ENCODE results near the gene CHCHD2.
"Not testable (repeated sequence)": the region's sequence is repeated elsewhere in the genome, so short reads cannot be mapped to it uniquely, and the experiment has no call there.

Gene CHCHD2

DNA sequence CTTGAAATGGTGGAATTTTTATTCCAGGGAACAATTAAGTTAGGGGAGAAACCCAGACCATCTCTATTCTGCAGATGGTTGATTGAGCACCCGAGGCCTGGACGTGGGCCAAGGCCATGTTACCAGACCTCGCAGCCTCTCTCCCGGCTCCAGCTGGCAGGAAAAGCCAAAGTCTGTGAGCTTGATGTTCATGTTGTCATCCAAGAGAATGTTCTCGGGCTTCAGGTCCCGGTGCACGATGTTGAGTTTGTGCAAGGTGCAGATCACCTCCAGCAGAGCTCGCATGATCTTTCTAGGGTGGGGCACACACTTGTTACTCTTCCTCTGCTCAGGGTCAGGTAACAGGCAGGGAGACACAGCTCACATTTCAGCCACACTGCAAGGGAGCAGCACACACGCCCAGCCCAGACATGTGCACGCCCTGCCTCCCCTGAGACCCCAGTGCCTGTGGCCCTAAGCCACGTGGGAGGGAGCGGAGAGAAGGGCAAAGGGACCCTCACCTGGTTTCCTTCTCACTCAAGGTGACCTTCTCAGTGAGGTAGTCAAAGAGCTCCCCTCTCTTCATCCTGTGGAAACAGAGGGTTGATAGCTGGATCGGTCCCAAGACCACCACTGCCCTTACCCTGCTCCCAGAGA, 23.0 kb downstream of the CHCHD2 start:
- in situ Hi-C loops (cut with MboI; ENCODE audit: low sequenced_read_pairs) = no loop called here

DNA sequence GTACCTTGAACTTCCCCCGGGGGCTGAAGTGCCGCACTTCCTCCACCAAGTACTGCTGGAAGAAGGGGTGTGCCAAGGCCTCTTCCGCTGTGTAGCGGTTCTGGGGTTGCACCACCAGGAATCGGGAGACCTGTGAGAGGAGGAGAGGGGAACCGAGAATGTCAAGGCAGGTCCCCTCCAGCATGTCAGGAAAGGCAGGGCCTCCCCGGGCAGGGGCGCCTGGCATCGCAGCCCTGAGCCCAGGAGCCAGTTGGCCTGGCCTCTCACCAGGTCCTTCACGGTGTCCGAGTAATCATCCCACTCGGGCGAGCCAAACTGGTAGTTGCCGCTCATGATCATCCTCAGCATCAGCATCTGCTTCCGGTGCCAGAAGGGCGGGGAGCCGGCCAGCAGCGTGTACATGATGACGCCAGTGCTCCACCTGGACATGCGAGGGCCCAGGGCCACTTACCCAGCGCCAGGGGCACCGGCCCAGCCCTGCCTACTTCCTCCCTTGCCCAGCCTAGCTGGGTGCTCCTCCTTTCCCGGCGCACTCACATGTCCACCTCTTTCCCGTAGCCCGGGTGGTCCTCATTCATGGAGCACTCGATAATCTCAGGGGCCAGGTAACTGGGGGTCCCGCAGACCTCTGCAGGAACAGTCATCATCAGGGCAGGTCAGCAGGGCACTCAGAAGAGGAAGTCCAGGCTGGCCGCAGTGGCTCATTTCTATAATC, 24.5 kb downstream of the CHCHD2 start:
- in situ Hi-C loops (cut with MboI; ENCODE audit: low sequenced_read_pairs) = no loop called here

DNA sequence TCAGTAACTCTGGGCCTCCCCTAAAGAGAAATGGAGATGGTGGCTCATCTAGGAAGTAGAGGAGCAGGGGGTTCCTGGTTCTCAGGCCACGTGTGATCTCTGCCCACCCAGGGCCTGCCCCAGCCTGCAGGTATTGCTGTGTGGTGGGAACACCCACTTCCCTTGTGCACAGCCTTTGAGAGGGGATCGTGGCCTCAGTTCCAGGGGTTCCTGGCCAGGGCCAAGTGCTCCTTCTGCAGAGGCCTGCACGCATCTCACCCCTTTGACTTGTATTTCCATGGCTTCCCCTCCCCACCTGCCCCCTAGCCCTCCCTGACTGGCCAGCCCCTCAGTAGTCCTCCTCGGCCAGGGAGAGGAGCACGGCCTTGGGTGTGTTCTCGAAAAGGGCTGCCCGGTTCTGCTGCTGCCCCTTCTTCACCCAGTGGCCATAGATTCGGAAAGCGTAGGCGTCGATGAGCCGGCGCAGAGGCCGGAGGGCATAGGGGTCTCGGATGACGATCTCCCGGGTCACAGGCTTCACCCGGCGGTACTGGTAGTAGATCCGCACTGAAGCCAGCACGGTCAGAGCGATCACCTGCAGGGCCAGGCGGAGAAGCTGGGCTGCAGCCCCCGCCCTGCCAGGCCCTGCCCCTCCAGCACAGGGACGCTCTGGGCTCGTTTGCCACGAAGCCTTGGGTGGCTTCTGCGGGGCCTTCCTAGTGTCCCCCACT, 25.4 kb downstream of the CHCHD2 start:
- in situ Hi-C loops (cut with MboI; ENCODE audit: low sequenced_read_pairs) = not testable (repeated sequence)

DNA sequence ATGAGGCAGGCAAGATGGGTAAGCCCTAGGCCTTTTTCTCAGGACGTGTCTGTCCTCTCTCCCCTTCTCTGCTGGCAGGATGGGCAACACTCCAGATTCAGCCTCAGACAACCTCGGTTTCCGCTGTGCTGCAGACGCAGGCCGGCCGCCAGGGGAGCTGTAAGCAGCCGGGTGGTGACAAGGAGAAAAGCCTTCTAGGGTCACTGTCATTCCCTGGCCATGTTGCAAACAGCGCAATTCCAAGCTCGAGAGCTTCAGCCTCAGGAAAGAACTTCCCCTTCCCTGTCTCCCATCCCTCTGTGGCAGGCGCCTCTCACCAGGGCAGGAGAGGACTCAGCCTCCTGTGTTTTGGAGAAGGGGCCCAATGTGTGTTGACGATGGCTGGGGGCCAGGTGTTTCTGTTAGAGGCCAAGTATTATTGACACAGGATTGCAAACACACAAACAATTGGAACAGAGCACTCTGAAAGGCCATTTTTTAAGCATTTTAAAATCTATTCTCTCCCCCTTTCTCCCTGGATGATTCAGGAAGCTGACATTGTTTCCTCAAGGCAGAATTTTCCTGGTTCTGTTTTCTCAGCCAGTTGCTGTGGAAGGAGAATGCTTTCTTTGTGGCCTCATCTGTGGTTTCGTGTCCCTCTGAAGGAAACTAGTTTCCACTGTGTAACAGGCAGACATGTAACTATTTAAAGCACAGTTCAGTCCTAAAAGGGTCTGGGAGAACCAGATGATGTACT, 26.7 kb downstream of the CHCHD2 start:
- in situ Hi-C loops (cut with MboI; ENCODE audit: low sequenced_read_pairs) = no loop called here

DNA sequence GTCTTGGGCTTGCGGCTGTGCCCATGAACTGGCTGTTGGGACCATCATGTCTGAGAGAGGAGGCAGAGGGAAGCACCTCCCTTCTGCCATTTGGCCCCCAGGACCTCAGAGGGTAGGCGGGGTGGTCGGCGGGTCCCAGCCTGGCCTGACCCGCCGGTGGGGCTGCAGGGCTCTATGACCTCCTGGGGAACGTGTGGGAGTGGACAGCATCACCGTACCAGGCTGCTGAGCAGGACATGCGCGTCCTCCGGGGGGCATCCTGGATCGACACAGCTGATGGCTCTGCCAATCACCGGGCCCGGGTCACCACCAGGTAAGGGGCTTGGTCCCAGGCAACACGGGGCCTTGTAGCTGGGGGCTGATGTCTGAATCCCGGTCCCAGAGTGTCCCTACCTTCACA, 28.1 kb downstream of the CHCHD2 start:
- in situ Hi-C loops (cut with MboI; ENCODE audit: low sequenced_read_pairs) = no loop called here

DNA sequence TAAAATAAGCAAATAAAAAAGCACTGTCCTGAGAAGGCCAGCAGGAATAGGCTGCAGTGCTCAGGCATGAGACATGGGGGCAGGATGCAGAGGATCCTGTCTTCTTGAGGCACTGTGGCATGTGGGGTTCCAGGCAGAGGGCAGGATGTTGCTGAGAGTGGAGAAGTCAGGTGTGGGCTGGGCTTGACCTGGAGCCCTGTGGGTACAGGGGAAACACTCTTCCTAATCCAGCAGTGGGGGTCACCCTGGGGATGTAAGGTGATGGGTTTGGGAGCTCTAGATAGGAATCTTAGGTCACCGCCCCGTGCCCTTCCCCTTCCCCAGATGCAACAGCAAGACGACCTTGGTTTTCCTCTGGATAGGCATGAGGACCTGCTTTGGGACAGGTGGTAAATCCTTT, 28.6 kb downstream of the CHCHD2 start:
- in situ Hi-C loops (cut with MboI; ENCODE audit: low sequenced_read_pairs) = no loop called here

DNA sequence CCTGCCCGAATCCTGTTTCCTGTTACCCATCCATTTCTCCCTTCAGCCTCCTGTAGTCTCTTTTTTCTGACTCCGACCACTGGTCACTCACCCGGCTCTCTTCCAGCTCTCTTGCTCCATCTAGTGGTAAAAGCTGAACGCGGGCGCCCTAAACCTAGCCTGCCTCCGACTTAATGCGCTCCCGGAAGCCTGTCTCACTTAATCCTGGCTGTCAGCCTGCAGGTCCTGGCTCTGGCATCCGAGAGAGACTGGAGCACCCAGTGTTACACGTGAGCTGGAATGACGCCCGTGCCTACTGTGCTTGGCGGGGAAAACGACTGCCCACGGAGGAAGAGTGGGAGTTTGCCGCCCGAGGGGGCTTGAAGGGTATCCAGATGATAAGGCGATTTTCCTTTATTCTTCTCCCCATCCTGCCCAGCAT, 31.9 kb downstream of the CHCHD2 start:
- in situ Hi-C loops (cut with MboI; ENCODE audit: low sequenced_read_pairs) = no loop called here

DNA sequence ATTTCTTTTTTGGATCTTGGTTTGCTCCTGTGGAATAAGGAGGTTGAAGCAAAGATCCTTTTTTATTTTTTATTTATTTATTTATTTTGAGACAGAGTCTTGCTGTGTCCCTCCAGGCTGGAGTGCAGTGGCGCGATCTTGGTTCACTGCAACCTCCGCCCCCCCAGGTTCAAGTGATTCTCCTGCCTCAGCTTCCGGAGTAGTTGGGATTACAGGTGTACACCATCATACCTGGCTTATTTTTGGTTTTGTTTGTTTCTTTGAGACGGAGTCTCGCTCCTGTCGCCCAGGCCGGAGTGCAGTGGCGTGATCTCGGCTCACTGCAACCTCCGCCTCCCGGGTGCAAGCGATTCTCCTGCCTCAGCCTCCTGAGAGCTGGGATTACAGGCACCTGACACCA, 39.9 kb downstream of the CHCHD2 start:
- in situ Hi-C loops (cut with MboI; ENCODE audit: low sequenced_read_pairs) = not testable (repeated sequence)

DNA sequence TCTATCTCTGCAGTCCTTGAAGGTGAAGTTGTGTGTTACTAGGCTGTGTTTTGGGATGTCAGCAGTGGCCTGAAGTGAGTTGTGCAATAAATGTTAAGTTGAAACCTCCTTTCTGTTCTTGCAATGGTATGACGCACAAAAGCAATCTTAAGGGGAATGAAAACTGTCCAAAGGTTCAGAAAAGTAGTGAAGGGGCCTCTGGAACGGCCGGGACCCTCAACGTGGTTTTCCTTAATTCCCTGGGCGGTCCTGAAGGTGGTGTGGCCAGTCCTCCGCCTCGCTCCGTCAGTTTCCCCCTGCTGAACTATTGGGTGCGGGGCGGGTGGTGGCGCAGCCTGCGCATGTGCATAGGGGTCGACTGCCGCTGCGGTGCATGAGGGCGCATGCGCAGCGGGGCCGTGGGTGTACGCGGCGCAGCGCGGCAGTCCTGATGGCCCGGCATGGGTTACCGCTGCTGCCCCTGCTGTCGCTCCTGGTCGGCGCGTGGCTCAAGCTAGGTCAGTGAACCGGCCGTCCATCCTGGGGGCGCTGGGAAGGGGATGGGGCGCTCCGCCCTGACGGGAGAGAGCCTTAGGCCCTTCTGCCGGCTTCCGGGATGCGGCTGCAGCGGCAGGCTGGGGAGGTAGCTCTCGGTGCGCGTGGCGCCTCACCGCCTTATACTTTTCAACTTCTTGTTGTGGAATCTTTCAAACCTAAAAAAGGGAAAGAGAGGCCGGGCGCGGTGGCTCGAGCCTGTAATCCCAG, 42.2 kb downstream of the CHCHD2 start, which contains the start of gene SUMF2:
TSS of gene SUMF2 (plus strand) at position 405 of the 744 bp plus-strand sequence. CDS start at position 431, 26 bp downstream.
- in situ Hi-C loops (cut with MboI; ENCODE audit: low sequenced_read_pairs) = no loop called here

DNA sequence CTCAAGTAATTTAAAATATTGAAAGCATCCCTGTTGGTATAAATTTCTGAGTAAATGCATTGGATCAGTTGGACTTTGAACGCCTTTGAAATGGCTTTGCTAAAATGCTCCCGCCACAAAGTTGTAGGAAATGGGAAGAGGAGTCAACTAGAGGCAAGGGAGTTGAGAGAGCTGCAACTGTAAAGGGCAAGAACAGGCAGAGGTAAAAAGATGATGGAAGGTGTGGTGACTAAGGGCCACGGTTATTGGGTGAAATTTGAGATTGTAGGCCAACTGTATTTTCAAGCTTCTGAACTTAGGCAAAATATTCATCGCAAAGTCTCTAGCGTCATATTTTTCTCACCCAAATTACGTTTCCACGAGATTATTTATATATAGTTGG, 42.8 kb downstream of the CHCHD2 start:
- in situ Hi-C loops (cut with MboI; ENCODE audit: low sequenced_read_pairs) = no loop called here

DNA sequence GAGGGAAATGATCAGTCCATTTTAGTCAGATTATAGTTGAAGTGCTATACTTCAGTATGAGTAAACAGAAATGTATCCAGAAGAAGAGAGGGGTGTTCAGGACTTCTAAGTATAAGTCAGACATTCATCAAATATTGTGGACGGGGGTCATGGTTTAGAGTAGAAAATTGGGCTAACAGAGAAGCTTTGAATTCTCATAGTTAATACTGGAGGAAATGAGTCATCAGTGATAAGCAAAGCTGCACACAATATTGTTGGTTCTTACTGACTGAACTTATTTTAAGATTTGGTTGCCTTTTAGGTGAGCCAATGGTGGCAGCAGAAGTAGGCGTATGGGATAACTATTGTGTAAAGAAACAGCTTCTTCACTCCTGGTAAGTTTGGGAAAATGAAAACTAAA, 43.9 kb downstream of the CHCHD2 start:
- in situ Hi-C loops (cut with MboI; ENCODE audit: low sequenced_read_pairs) = no loop called here

DNA sequence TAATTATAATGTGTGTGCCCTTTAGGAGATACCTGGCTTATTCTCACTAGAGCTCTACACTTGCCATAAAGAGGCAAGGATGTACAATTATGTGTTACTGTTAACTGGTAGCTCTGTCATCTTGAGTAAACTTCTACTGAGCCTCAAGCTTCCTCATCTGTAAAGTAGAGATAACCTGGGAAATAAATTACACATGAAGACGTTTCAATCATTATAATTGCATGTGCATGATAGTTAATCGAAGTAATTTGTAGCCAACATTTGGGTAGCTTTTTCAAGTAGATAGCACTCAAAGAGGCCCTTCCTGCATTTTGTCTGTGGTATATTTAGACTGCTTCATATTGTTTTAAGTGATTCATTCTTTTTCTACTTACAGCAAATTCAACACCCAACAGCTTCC, 52.3 kb downstream of the CHCHD2 start:
- in situ Hi-C loops (cut with MboI; ENCODE audit: low sequenced_read_pairs) = no loop called here

DNA sequence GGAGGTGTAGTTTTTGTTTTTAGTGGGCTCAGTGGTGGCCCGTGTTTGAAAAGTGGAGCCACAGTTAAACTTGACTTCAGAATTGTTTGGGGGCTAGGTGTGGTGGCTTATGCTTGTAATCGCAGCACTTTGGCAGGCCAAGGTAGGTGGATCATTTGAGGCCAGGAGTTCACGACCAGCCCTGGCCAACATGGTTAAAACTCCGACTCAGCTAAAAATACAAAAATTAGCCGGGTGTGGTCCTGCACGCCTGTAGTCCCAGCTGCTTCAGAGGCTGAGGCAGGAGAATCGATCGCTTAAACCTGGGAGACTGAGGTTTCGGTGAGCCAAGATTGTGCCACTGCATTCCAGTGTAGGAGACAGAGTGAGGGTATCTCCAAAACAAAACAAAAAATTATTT, 52.9 kb downstream of the CHCHD2 start:
- in situ Hi-C loops (cut with MboI; ENCODE audit: low sequenced_read_pairs) = no loop called here

Data from hTERT RPE-1 (cell line).